PC-3 (cell line): ENCODE results near the gene TRDMT1. TPM values are rescaled to one million over a fixed set of nuclear protein-coding genes. Genes with fewer than 3 reads are reported as not detected.
A peak's percentile ranks its signal among the peaks of the same experiment; 100 is the strongest.

Source experiments
- ATAC-seq: fragments of 200-7000 bp; cut with Tn5 transposase; 2 replicates; pipeline ENCODE4 v1.9.1; 2020; ENCODE audit warnings: mild to moderate bottlenecking, moderate library complexity
- BruUV-seq: library from RNA; stranded (reverse); fragments of 400-500 nt; replicated peaks from 2 replicates; lab custom pipeline; 2021; lab: Mats Ljungman, UMichigan
- CTCF ChIA-PET: fragments of 300-600 bp; sonication (Branson Sonifier 250); formaldehyde crosslinking; loops from one replicate; lab custom pipeline; 2022; ENCODE audit warnings: antibody characterized with exemption; lab: Charles Lee
- POLR2A ChIA-PET: fragments of 300-600 bp; sonication (Branson Sonifier 250); formaldehyde crosslinking; loops from one replicate; lab custom pipeline; 2022; ENCODE audit warnings: antibody characterized with exemption; ENCODE audit not compliant: unreplicated experiment; lab: Charles Lee
- DNase-seq: peaks from one replicate; pipeline ENCODE4 v3.0.0-alpha.2; 2015
- H2AFZ ChIP-seq: fragments of 300-600 bp; sonication (generic); 2 replicates; pipeline ENCODE4 v1.6.0; 2016; ENCODE audit warnings: antibody characterized with exemption, low read length
- H3F3A ChIP-seq: fragments of 300-600 bp; sonication (generic); one replicate; pipeline ENCODE4 v1.6.0; 2017; ENCODE audit warnings: antibody characterized with exemption, low read length, control low read depth, mild to moderate bottlenecking; ENCODE audit not compliant: unreplicated experiment
- H3K27ac ChIP-seq: fragments of 300-600 bp; sonication (generic); 2 replicates; pipeline ENCODE4 v1.5.1; 2016; ENCODE audit warnings: mild to moderate bottlenecking, low read length
- H3K27me3 ChIP-seq: fragments of 300-600 bp; sonication (generic); 2 replicates; pipeline ENCODE4 v1.6.1; 2016; ENCODE audit warnings: low read length, mixed read lengths
- H3K36me3 ChIP-seq: fragments of 300-600 bp; sonication (generic); 2 replicates; pipeline ENCODE4 v1.6.1; 2016; ENCODE audit warnings: low read depth, mixed run types, low read length, mixed read lengths
- H3K4me1 ChIP-seq: fragments of 300-600 bp; sonication (generic); 2 replicates; pipeline ENCODE4 v1.5.1; 2016; ENCODE audit warnings: low read length; ENCODE audit not compliant: insufficient read depth
- H3K4me2 ChIP-seq: fragments of 300-600 bp; sonication (generic); 2 replicates; pipeline ENCODE4 v1.6.0; 2016; ENCODE audit warnings: low read length
- H3K4me3 ChIP-seq: fragments of 300-600 bp; sonication (generic); 2 replicates; pipeline ENCODE4 v1.5.1; 2016; ENCODE audit warnings: mild to moderate bottlenecking, low read length, mixed read lengths
- H3K79me2 ChIP-seq: fragments of 300-600 bp; sonication (generic); 2 replicates; pipeline ENCODE4 v1.6.1; 2017; ENCODE audit warnings: low read length, mixed read lengths
- H3K9ac ChIP-seq: fragments of 300-600 bp; sonication (generic); 2 replicates; pipeline ENCODE4 v1.6.0; 2016; ENCODE audit warnings: mild to moderate bottlenecking, low read length
- H3K9me2 ChIP-seq: fragments of 300-600 bp; sonication (generic); replicated peaks from 2 replicates; pipeline ENCODE4 v1.6.1; 2016; ENCODE audit warnings: mixed run types, low read length, mixed read lengths
- H3K9me3 ChIP-seq: fragments of 300-600 bp; sonication (generic); 2 replicates; pipeline ENCODE4 v1.6.1; 2016; ENCODE audit warnings: low read length, mixed read lengths
- H4K20me1 ChIP-seq: fragments of 300-600 bp; sonication (generic); 2 replicates; pipeline ENCODE4 v1.6.1; 2016; ENCODE audit warnings: low read length, mixed read lengths
- CTCF ChIP-seq: fragments of 300-600 bp; sonication (generic); conservative IDR thresholded peaks from 2 replicates; pipeline ENCODE4 v1.5.1; 2017; ENCODE audit warnings: antibody characterized with exemption, low read depth, mild to moderate bottlenecking, low read length
- EZH2 ChIP-seq: fragments of 300-600 bp; sonication (generic); IDR thresholded peaks from one replicate; pipeline ENCODE4 v1.6.1; 2017; ENCODE audit warnings: antibody characterized with exemption, mild to moderate bottlenecking, low read length; ENCODE audit not compliant: unreplicated experiment
- EZH2phosphoT487 ChIP-seq: fragments of 300-600 bp; sonication (generic); IDR thresholded peaks from 2 replicates; pipeline ENCODE4 v1.6.1; 2018; ENCODE audit warnings: mild to moderate bottlenecking, antibody characterized with exemption, low read length, borderline replicate concordance
- intact Hi-C: fragments of 100-400 bp; cut with micrococcal nuclease; formaldehyde crosslinking; loops from 2 replicates; pipeline ENCODE4 v1.9.0; 2023
- total RNA-seq: library from RNA; depleted of rRNA; stranded (reverse); fragments of >200 nt; gene quantifications from 2 replicates; pipeline ENCODE4 v1.2.3, GENCODE V29; 2014

Gene TRDMT1
- total RNA-seq, 1 experiment from 2014 or later = 2.0 TPM

- H3K9ac ChIP-seq = no peak overlapping the region
- 0 out of 2 replicates have a peak, but pooled peaks cover 3% of the 10 kb centered on the region for H3K4me1 ChIP-seq
- DNase-seq (no peak), ATAC-seq (peak; percentile 9)
- intact Hi-C loops = no loop called here
- H3K4me3 ChIP-seq = no peak overlapping the region
- no peaks in the 10 kb centered on the region for H3F3A ChIP-seq
- no peaks in the 10 kb centered on the region for H3K79me2 ChIP-seq
- no peaks in the 10 kb centered on the region for H4K20me1 ChIP-seq
- H3K9me2 ChIP-seq = no peaks in the 10 kb centered on the region
- H3K9me3 ChIP-seq = no peaks in the 10 kb centered on the region
- H2AFZ ChIP-seq = no peak overlapping the region
- H3K27me3 ChIP-seq = no peaks in the 10 kb centered on the region
- no TSS peak for BruUV-seq
- POLR2A ChIA-PET = interaction anchor here (0.6 to 0.7 kb wide), 3 partner anchors 195 to 655 kb away, joined by 3 to 12 read pairs (median 4); no protein-coding TSS in a partner anchor
- no peak for TF ChIP-seq CTCF
- no peak for TF ChIP-seq EZH2
- TF ChIP-seq EZH2phosphoT487 = no peak
- no peak overlapping the region for H3K27ac ChIP-seq
- no peak overlapping the region for H3K4me2 ChIP-seq
- no peaks in the 10 kb centered on the region for H3K36me3 ChIP-seq
- CTCF ChIA-PET = no interaction called here
Measured at GRCh38 chr10:17237915-17238444, 36.5 kb upstream of the TRDMT1 start.

GRCh38 chr10:17237149-17237527 is 35.7 kb upstream of the TRDMT1 start:
- TF ChIP-seq CTCF (no peak), EZH2phosphoT487 (no peak)
- BruUV-seq = no TSS peak
- POLR2A ChIA-PET = interaction anchor here (0.5 kb wide), 1 partner anchor 37 kb away, joined by 4 read pairs; no protein-coding TSS in a partner anchor
- H3K4me3 ChIP-seq = no peak overlapping the region
- ATAC-seq = no peak
- H3K27ac ChIP-seq = no peak overlapping the region
- H3K4me1 ChIP-seq = 0 out of 2 replicates have a peak, but pooled peaks cover 3% of the 10 kb centered on the region
- no peaks in the 10 kb centered on the region for H3K27me3 ChIP-seq
- no peak overlapping the region for H2AFZ ChIP-seq
- H3K9me2 ChIP-seq = no peaks in the 10 kb centered on the region
- H3K4me2 ChIP-seq = no peak overlapping the region
- no peak for DNase-seq
- H3K36me3 ChIP-seq = peaks cover 4% of the 10 kb centered on the region; the same call in 1 of the 2 replicates
- 0 out of 2 replicates have a peak, but pooled peaks cover 5% of the 10 kb centered on the region for H4K20me1 ChIP-seq
- intact Hi-C loops = no loop called here
- H3K9ac ChIP-seq = no peak overlapping the region
- peaks cover 2% of the 10 kb centered on the region; the same call in 1 of the 2 replicates for H3K79me2 ChIP-seq
- H3K9me3 ChIP-seq = no peaks in the 10 kb centered on the region
- CTCF ChIA-PET = no interaction called here
- no peaks in the 10 kb centered on the region for H3F3A ChIP-seq

- no peak overlapping the region for H3K27ac ChIP-seq
- no peak overlapping the region for H3K9ac ChIP-seq
- no peaks in the 10 kb centered on the region for H3K9me3 ChIP-seq
- H3K4me2 ChIP-seq = no peak overlapping the region
- no peak overlapping the region for H3K4me3 ChIP-seq
- H3K9me2 ChIP-seq = no peaks in the 10 kb centered on the region
- POLR2A ChIA-PET = interaction anchor here (0.5 kb wide), 2 partner anchors 23 to 36 kb away, joined by 3 to 4 read pairs; no protein-coding TSS in a partner anchor
- no peak for DNase-seq
- intact Hi-C loops = no loop called here
- TF ChIP-seq EZH2phosphoT487 (no peak), EZH2 (no peak), CTCF (no peak)
- CTCF ChIA-PET = no interaction called here
- ATAC-seq = no peak
- peaks cover 9% of the 10 kb centered on the region for H3K36me3 ChIP-seq
- H4K20me1 ChIP-seq = peaks cover 10% of the 10 kb centered on the region; the same call in 1 of the 2 replicates
- no peak overlapping the region for H2AFZ ChIP-seq
- H3K27me3 ChIP-seq = no peaks in the 10 kb centered on the region
- no peaks in the 10 kb centered on the region for H3F3A ChIP-seq
- 0 out of 2 replicates have a peak, but pooled peaks cover 3% of the 10 kb centered on the region for H3K4me1 ChIP-seq
- no TSS peak for BruUV-seq
- peaks cover 7% of the 10 kb centered on the region for H3K79me2 ChIP-seq
Measured at GRCh38 chr10:17236468-17237148, 35.1 kb upstream of the TRDMT1 start.
